HG03039 (cell line): ENCODE data around the gene PAIP1.
"Not testable (repeated sequence)": the region's sequence is repeated elsewhere in the genome, so short reads cannot be mapped to it uniquely, and the experiment has no call there.

Source experiments
- ATAC-seq: cut with Tn5 transposase; IDR thresholded peaks from one replicate; pipeline ENCODE4 v1.9.1; 2021; ENCODE audit warnings: mild to moderate bottlenecking, moderate library complexity; ENCODE audit not compliant: unreplicated experiment

The PAIP1 gene

GRCh38 chr5:43556857-43557542 lies at the start of gene PAIP1:
Gene PAIP1 (minus strand): TSS chr5:43557077. CDS start chr5:43556846, 231 bp downstream.
- ATAC-seq, result peak; percentile 67

GRCh38 chr5:43606351-43606750 lies 49.5 kb upstream of the PAIP1 start:
- ATAC-seq, result no peak

DNA sequence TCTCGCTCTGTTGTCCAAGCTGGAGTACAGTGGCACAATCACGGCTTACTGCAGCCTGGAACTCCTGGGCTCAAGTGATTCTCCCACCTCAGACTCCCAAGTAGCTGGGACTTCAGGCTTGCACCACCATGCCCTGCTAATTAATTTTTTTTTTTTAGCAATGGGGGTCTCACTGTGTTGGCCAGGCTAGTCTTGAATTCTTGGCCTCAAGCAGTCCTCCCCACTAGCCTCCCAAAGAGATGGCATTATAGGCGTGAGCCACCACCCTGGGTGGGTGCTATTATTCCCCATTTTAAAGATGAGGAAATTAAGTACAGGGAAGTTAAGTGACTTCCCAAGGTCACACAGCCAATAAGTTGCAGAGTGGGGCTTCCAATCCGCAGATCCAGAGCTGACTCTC lies 47.8 kb upstream of the PAIP1 start:
- ATAC-seq, result no peak

- ATAC-seq, result peak; percentile 37
These were observed 46.7 kb upstream of the PAIP1 start for GRCh38 chr5:43603344-43604217.

DNA sequence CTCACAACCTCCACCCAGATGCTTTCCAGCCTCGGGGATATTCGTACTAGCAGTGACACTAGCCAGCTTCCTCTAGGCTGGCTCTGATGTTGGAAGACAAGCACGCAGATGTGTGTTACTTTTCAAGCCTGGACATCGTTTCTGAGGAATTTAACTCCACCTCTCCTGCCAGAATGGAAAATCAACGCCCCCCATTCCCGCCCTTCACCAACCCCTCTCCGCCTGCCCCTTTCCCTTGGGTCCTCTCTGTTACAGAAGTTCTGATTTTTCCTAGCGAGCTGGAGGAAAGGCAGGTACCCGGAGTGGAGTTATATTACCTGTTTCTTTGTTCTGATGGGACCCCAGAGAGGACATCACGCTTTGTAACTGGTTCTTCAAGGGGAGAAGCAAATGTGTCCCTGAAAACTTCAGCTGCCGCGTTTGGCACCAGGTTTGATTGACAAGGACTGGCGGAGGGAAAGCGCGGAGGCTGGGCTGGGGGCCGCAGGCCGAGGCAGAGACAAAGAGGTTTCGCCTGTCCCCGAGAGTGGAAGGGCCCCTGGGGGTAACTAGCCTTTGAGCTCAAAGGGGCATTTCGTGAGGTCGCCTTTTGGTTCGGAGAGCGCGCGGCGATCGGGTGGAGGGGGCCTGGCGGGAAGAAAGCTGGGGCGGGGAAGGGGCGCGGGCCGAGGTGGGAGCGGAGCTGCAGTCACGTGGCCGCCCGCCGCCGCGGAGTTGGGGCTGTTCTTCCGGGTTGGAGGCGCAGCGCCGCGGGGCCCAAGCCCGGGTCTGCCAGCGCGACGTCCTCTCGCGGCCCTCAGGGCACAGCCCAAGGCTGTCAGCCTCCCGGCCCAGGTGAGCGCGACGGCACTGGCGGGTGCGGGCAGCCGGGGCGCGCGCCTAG lies 45.8 kb upstream of the PAIP1 start, which contains the start of gene NNT:
Gene NNT (plus strand): TSS at position 720 of the 883 bp plus-strand sequence. CDS start 6,016 bp downstream, outside the sequence.
- peak; percentile 76 for ATAC-seq

DNA sequence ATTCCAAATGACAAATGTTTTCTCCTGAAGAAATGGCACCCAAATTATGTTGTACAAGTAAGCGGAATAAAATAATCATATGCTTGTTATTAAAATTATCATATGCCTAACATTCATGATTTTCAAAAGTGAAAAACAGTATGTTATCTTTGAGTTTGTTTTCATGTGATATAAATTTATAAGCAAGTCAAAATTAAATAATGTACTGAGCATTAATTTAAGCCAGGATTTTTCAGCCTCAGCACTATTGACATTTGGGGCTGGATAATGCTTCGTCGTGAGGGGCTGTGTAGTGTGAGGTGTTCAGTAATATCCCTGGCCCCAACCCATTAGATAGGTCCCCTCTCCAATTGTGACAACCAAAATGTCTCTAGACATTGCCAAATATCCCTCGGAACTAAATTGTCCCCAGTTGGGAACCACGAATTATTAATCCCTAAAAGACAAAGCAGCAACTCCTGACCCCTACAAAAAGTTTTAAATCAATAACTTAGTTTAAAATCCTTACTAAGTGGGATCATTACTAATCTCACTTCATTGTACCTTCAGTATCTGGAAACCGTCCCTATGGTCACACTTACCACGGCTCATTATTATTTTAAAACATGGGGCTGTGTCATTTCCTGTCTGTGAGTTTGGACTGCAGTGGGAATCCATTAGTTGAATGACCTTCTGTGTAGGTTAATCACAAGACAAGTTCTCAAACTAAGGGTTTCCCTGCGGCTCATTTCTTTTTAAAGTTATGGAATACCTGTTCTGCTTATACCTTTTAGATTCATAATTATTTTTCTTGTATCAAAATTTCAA lies 44.8 kb upstream of the PAIP1 start:
- ATAC-seq, result no peak

DNA sequence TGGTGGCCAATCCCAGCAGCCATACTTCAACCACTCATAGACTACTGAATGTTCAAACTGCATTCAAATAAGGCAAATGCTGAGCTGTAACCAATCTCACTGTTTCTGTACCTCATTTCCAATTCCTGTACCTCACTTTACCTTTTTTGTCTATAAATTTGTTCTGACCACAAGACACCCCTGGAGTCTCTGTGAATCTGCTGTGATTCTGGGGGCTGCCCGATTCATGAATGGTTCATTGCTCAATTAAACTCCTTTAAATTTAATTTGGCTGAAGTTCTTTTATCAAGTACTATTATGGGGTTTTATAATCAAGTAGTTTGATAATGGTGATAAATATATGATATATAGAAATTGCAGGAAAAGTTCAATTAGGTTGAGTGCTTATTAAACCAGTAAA lies 42.0 kb upstream of the PAIP1 start:
- not testable (repeated sequence) for ATAC-seq

DNA sequence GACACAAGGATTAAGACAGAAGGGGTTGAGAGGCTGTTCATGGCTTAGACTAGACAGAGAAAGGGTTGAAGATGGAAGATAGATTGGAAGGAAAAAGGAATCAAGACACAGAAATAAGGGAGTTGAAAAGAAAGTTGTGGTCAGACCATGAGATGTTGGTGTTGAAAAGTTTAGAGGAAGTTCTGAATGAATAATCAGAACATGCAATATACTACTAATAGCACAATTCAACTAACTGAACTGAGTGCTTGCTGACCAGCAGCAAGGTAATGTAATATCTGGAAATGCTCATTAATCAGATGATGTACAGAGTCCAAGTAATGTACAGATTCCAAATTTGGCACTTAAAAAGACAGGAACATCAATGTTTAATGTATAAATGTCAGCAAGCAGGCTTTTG lies 35.5 kb upstream of the PAIP1 start:
- ATAC-seq, result no peak

DNA sequence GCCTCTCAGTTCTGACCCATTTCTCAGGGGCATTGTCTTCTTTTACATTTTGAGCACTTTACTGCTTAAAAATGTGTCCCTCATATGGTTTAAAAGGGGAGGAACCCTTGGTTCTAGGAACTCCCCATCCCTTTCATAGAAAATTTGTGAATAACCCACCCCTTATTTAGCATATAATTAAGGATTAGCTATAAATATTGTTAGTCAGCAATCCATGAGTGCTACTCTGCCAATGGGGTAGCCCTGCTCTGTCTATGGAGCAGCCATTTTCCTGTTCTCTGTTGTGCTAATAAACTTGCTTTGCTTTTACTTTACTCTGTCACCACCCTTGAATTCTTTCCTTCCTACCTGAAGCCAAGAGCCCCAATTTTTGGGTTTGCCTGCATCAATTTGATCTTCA lies 33.8 kb upstream of the PAIP1 start:
- no peak for ATAC-seq

DNA sequence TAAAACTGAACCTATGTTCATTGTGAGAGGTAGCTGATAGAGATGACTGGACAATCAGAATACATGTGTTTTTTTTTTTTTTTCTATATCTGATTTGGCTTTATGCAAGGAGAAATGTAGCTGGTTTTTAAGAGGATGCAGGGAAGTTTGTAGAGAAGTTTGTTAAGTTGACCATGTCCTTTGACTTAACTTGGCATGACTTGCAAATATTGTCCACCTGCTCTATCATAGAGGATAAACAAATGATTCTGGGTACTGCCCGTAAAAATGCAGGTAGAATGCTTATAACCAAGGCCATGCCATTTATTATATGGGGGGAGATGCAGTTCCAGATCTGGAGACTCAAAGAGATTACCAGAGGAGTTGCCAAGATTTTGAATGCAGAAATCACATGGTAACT lies 32.4 kb upstream of the PAIP1 start:
- no peak for ATAC-seq

DNA sequence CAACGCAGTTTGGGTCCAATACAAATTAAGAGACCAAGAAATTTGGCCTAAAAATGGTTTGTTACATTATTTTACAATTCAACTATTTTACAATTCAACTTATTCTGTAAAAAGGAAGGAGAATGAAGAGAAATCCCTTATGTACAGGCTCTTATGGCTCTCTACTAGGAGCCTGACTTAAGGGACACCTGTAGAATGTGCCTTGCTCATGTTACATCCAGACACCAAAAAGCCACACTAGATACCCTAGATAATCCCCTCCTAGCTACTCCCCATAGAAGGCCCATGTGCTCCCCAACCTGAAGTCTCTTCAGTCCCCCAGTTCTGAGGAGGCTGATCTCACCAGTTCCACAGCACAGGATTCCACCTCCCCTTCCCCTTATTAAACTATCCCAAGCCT lies 32.0 kb upstream of the PAIP1 start:
- ATAC-seq, result no peak

- no peak for ATAC-seq
These were observed 27.4 kb upstream of the PAIP1 start for GRCh38 chr5:43584166-43584699.

GRCh38 chr5:43583724-43584123 lies 26.8 kb upstream of the PAIP1 start:
- ATAC-seq, result no peak

DNA sequence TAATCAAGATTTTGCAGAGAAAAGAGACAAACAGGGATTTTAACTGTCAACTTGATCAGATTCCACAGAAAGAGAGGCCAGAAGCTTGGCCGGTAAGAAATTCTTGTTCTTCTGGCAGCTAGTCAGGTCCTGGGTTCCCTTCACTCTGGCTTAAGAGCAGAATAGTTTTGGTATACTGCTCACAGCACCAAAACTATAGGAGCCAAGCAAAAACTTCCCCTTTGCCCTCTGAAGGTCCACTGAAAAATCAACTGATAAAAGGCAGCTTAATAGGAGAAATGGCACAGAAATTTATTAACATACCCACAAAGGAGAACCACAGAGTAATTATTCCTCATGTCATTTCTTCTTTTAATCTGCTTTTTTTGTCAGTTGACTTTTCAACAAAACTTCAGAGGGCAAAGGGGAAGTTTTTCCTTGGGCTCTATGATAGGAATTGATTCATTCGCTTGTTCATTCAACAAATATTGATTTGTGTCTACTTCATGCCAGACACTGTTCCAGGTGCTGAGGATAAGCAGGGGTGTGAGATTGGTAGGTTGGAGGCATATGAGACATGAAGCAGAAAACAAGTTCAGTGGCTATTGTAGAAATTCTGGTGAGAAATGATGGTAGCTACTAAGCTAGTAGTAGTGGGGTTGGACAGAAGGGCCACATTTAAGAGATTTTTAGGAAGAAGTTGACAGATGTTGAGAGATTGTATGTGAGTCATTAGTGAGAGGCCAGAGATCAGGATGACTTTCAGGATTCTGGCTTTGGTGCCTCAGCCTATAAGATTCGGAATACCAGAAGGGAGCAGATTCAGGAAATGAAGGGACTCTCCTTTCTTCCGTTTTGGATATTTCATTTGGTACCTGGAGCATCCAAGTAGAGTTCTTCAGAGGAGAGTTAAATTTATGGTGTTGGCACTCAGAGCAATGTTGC lies 25.5 kb upstream of the PAIP1 start:
- no peak for ATAC-seq

DNA sequence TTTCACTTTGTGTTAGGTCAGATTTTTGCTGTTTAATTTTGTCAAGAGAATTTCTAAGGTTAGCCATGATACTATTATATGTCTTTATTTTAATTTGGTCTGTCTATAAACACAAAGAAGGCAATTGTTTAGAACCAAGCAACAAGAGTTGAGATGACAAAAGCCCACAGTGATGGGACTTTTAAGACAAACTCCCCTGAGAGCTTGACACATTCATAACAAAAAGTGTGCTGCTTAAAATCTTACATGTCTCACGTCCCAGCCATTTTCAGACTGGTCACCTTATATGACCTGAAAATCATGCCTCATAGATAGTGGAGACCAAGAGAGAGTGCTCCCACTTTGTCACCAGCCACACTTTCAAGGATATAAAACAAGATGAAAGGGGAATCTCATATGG lies 24.5 kb upstream of the PAIP1 start:
- no peak for ATAC-seq

- ATAC-seq, result not testable (repeated sequence)
These were observed 23.7 kb upstream of the PAIP1 start for GRCh38 chr5:43580402-43581210.

GRCh38 chr5:43573058-43573457 lies 16.2 kb upstream of the PAIP1 start:
- ATAC-seq, result no peak

DNA sequence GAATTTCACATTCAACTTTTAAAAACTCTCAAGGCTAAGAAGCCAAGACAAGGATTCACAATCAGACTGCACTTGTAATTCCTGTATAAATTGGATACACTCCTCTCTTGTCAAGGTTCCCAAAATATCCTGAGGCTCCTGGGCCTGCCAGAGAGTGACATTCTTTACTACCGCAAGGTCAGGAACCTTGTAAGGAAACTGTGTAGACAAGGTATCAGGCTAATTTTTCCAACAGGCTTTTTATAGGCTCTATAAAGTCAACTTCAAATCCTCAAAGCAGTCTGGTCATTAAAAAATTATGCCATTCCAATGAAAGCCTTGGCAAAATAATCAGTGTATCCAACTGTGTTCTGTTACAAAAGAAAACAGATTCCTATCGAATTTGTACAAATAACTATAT lies 15.5 kb upstream of the PAIP1 start:
- no peak for ATAC-seq
